ENCODE measurements around the gene NDOR1.

NDOR1 gene

DNA sequence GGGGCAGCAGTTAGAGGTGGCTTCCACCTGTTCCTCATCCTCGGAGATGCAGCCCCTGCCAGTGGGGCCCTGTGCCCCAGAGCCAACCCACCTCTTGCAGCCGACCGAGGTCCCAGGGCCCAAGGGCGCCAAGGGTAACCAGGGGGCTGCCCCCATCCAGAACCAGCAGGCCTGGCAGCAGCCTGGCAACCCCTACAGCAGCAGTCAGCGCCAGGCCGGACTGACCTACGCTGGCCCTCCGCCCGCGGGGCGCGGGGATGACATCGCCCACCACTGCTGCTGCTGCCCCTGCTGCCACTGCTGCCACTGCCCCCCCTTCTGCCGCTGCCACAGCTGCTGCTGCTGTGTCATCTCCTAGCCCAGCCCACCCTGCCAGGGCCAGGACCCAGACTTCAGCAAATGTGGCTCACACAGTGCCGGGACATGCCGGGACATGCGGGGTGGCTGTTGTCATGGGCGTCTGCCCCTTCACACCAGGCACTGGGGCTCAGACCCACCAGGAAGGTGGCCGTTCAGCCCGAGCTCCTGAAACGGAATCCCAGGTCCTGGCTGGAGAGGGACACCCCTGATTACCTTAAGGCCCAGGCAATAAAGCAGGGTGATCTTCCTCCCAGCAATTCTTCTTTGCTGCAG lies 20.3 kb downstream of the NDOR1 start:
- peaks cover 5% of the 10 kb centered on the region for H3K4me1 Mint-ChIP-seq (ENCODE audit: low read depth)
- H3K9me3 Mint-ChIP-seq (ENCODE audit: low read depth), result no peaks in the 10 kb centered on the region
- no peaks in the 10 kb centered on the region for H3K36me3 Mint-ChIP-seq
- peaks cover 2% of the 10 kb centered on the region for H3K27me3 Mint-ChIP-seq
- H3K4me3 Mint-ChIP-seq, result no peak overlapping the region
- H3K27ac Mint-ChIP-seq, result no peak overlapping the region

DNA sequence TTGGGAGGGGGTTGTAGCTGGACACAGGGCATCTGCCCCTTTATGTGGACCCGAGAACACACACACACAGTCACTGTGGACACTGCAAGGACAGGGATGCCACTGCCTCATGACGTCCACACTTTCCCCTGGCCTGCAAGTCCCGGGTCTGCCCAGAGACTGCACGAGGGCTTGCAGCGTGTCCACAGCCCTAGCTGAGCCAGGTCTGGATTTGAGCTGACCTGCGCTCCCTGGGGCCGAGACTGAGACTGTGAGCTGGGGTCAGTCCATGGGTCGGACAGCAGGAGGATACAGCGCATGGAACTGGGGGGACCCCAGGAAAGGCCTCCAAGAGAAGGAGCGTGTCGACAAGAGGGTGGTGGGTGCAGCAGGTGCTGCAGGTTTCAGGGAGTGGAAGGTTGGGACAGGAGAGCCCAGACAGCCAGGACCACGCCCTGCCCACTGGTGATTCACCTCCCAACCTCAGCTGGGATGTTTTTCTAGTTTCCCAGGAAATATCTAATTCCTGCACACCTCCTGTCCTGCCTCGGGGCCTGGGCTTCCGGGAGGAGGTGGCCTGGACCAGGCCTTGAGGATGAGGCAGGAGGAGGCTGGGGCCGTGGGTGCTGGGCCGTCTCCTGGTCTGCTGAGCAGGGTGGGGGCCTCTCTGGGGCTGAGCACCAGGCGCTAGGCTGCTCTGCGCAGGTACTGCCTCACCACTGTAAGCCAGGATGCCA lies 21.0 kb downstream of the NDOR1 start:
- H3K4me3 Mint-ChIP-seq, result no peak overlapping the region
- peaks cover 5% of the 10 kb centered on the region for H3K4me1 Mint-ChIP-seq (ENCODE audit: low read depth)
- no peaks in the 10 kb centered on the region for H3K9me3 Mint-ChIP-seq (ENCODE audit: low read depth)
- peaks cover 2% of the 10 kb centered on the region for H3K27me3 Mint-ChIP-seq
- no peaks in the 10 kb centered on the region for H3K36me3 Mint-ChIP-seq
- H3K27ac Mint-ChIP-seq, result no peak overlapping the region

DNA sequence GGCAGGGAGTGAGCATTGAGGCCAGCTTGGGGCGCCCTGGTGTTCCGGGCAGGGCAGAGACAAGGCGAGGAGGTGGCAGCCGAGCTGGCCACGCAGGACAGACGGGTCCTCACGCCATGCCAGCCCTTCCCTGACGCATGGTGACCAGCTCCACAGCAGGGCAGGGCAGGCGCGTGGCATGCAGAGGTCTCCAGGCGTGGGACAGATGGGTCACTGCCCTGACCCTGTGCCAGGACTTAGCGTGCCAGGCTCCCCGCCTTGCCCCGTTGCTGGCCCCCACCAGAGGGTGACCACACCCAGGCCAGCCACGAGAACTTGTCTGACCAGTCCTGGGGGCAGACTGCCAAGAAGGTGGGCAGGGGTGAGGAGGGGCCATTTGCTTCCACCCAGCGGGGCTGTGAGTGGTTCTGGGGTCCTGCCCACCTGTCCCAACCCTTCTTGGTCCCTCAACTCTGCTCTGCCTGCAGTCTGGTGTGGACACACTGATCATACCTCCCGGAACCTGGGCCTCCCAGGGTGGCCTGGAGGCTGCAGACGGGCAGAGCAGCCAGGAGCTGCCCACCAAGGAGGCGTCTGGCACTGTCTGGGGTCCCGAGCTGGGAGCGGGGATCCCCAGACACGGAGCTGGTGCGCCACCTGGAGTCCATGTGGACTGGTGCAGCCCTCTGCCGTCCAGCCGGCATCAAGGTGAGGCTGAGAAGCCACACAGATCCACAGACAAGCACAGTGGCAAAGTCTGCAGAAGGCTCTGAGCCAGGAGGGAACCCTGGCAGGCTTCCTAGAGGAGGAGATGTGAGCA lies 21.8 kb downstream of the NDOR1 start, which contains the start of gene RNF224:
Gene RNF224 (plus strand): TSS at position 449 of the 799 bp plus-strand sequence. CDS start 834 bp downstream, outside the sequence.
- Mint-ChIP-seq H3K27me3 (peaks cover 2% of the 10 kb centered on the region), H3K4me3 (no peak within 1 kb of the TSS), H3K27ac (no peak within 1 kb of the TSS), H3K36me3 (no peaks in the 10 kb centered on the region), H3K4me1 (ENCODE audit: low read depth) (peaks cover 5% of the 10 kb centered on the region), H3K9me3 (ENCODE audit: low read depth) (no peaks in the 10 kb centered on the region)

DNA sequence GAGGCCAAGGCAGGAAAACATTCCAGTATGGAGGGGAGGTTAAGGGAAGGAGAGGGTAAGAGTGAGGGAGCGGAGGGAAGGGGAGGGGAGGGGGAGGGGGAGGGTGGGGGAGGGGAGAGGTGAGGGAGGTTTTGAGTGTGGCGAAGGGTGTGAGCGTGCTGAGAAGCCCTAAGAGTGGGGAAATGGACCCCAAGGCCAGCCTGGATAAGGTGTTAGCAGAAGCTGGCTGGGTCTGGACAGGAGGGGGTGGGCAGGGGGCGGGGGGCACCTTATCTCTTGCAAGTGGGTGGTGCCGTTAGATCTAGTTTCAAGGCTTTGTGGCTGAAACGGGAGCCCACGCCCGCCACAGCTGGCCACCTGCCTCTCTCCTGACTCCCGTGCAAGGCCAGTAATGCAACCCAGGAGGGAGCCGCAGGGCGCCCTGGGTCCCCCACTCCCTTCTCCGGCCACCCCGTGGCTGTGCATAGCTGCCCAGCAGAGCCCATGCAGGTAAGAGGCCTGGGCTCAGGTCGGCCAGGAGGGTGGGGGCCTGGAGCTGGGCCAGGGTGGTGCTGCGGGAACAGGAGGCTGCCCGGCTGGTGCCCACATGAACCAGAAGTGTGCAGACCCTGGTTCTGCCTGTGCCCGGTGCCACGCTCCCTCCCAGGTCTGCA lies 22.5 kb downstream of the NDOR1 start:
- no peaks in the 10 kb centered on the region for H3K36me3 Mint-ChIP-seq
- peaks cover 2% of the 10 kb centered on the region for H3K27me3 Mint-ChIP-seq
- H3K9me3 Mint-ChIP-seq (ENCODE audit: low read depth), result no peaks in the 10 kb centered on the region
- peaks cover 5% of the 10 kb centered on the region for H3K4me1 Mint-ChIP-seq (ENCODE audit: low read depth)
- no peak overlapping the region for H3K27ac Mint-ChIP-seq
- H3K4me3 Mint-ChIP-seq, result no peak overlapping the region

DNA sequence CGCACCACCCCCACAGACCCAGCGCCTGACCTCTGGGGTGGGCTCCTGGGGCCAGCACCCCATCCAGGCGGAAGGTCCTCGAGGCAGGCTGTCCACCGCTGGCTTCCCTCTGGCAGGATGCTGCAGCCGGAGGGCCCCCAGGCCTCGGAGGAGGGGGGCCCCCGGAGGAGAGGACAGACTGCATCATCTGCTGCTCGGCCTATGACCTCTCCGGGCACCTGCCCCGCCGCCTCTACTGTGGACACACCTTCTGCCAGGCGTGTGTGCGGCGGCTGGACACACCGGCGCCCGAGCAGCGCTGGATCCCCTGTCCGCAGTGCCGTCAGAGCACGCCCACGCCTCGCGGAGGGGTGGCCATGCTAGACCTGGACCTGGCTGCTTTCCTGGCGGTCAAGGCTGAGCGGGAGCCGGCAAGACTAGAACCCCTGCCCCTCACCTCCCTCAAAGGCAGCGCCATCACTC lies 23.0 kb downstream of the NDOR1 start:
- H3K4me3 Mint-ChIP-seq, result no peak overlapping the region
- H3K27ac Mint-ChIP-seq, result no peak overlapping the region

DNA sequence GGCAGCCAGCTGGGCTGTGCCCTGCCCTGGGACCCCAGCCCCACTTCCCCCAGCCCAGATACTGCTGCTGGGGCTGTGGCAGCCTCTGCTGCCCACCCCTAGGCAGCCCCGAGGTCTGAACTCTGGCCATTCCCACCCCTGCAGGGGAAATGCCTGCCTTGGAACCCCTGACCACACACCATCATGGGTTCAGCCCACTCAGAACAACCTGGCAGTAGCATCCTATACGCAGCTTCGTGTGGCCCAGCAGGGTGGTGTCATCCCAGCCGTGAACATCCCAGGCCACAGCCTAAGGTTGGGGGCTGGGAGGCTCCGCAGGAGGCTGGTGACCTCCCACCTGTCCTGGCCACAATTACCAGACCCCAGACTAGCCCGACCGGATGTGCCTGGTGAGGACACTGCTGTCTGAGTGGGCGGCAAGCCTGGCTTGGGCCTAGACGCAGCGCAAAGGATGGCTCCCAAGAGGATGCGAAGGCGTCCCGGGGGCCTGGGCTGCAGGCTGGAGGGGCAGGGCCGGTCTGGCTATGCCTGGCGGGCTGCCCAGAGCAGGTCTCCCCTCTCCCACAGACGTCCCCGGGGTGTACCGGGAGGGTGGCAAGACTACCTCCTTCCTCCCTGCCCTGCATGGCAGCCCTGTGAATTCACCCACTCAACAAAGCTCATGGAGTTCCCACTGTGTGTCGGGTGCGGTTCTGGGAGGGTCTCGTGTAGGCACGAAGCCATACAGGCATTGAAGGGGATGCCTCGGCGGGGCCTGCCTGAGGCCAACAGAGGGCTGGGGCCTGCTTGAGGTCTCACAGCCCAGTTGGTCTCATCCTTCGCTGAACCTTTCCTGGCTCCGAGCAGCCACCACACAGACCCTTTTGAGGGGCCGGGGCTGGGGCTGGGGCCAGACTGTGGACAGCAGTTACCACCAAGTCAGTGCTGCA lies 23.7 kb downstream of the NDOR1 start:
- no peak overlapping the region for H3K27ac Mint-ChIP-seq
- H3K9me3 Mint-ChIP-seq (ENCODE audit: low read depth), result no peaks in the 10 kb centered on the region
- H3K4me1 Mint-ChIP-seq (ENCODE audit: low read depth), result peaks cover 3% of the 10 kb centered on the region
- no peaks in the 10 kb centered on the region for H3K36me3 Mint-ChIP-seq
- peaks cover 2% of the 10 kb centered on the region for H3K27me3 Mint-ChIP-seq
- H3K4me3 Mint-ChIP-seq, result no peak overlapping the region

More for the DNA sequence above, 23.0 kb downstream of the NDOR1 start:
- Mint-ChIP-seq H3K4me1 (ENCODE audit: low read depth) (peaks cover 5% of the 10 kb centered on the region), H3K36me3 (no peaks in the 10 kb centered on the region), H3K9me3 (ENCODE audit: low read depth) (no peaks in the 10 kb centered on the region), H3K27me3 (peaks cover 2% of the 10 kb centered on the region)

DNA sequence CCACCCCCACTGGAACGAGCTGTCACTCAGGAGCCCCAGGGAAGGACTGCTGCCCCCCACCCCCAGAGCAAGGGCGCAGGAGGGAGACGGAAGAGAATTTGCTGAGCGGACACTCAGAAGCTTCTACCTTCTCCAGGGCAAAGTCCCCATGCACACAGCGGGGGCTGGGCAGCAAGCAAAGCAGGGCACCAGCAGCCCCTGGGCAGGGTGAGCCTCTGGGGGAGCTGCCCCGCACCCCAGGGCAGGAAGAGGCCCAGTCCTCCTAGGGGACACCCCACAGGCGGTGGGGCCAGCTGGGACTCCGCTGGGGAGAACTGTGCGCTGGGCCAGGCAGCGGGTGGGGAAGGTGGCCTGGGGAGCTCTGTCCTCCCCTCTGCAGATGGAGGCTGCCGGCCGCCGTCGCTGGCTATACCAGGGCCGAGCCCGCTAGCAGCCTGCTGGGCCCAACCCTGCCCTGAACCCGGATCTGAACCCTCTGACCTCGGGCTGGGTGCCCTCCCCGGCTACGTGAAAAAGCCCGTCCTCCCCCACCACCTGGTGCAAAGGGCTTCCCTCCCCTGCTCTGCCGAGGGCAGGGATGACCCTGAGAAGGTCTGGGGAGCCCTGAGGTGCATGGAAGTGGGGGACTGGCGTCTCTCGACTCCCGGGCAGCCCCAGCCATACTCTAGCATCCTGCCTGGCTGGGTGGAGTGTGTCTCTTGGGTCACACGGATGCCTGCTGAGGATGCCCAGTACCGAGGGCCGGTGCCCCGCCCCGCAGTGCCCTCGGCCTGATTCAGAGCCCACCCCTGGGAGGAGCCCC lies 24.6 kb downstream of the NDOR1 start:
- H3K4me1 Mint-ChIP-seq (ENCODE audit: low read depth), result peaks cover 3% of the 10 kb centered on the region
- no peak overlapping the region for H3K4me3 Mint-ChIP-seq
- no peaks in the 10 kb centered on the region for H3K9me3 Mint-ChIP-seq (ENCODE audit: low read depth)
- no peaks in the 10 kb centered on the region for H3K36me3 Mint-ChIP-seq
- peaks cover 2% of the 10 kb centered on the region for H3K27me3 Mint-ChIP-seq
- H3K27ac Mint-ChIP-seq, result no peak overlapping the region

DNA sequence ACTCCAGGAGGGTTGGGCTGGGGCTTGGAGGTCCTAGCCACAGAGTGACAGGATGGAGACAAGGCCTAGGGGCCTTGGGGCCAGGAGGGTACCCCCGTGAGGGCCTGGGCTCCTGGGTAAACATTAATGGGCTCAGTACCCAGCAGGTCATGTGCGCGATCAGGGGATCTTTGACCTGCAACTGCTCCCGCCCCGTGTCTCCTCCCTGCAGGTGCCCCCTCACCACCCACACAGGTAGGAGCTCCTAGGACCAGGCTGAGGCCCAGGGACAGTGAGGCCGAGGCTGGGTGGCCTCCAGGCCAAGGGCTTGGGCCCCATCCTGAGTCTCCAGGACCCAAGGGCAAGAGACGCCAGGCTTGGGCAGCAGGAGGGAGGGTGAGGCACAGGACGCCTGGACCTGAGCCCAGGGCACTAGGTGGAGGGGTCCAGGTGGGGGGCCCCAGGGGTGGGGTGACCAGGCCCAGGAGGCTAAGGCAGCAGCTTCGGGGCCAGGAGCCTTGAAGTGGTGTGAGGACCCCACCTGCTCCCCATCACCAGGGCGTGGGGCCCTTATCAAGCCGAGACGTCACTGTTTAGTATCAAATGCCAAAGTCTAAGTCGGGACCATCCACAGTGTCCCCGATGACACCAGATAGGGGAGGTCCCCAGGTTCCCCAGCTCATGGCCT lies 25.3 kb downstream of the NDOR1 start, which contains the start of gene SLC34A3:
Gene SLC34A3 (plus strand): TSS at position 197 of the 667 bp plus-strand sequence. CDS start 802 bp downstream, outside the sequence.
- H3K27ac Mint-ChIP-seq, result no peak within 1 kb of the TSS
- peaks cover 2% of the 10 kb centered on the region for H3K27me3 Mint-ChIP-seq
- H3K36me3 Mint-ChIP-seq, result no peaks in the 10 kb centered on the region
- no peak within 1 kb of the TSS for H3K4me3 Mint-ChIP-seq
- H3K9me3 Mint-ChIP-seq (ENCODE audit: low read depth), result no peaks in the 10 kb centered on the region
- peaks cover 3% of the 10 kb centered on the region for H3K4me1 Mint-ChIP-seq (ENCODE audit: low read depth)

DNA sequence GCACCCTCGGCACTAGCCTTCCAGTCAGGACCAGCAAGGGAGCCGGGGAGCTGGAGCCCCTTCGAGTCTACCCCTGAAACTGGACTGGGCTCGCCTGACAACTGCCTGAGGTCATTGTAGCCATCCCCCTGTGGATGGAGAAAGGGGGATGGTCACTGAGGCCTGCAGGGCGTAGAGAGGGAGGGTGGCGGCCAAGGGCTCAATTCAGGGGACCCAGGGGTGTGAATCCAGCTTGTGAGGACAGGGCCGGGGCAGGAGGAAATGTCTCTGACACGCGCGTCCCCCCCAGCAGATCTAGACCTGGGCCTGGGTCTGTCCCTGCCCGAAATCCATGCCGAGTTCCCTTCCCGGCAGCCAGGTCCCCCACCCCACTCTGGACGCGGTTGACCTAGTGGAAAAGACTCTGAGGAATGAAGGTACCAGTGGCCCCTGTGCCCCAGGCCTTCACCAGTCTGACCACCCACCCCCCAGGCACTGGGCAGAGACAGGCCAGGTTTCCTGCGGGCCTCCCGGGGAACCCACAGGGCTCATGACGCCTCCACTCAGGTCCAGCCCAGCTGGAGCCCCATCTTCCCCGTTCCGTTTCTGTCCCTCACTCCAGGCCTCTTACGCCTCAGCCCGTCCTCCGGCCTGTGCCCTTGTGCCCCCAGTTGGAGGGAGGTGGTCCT lies 26.0 kb downstream of the NDOR1 start:
- Mint-ChIP-seq H3K27ac (no peak overlapping the region), H3K36me3 (no peaks in the 10 kb centered on the region), H3K9me3 (ENCODE audit: low read depth) (no peaks in the 10 kb centered on the region), H3K27me3 (peaks cover 2% of the 10 kb centered on the region), H3K4me3 (no peak overlapping the region), H3K4me1 (ENCODE audit: low read depth) (peaks cover 3% of the 10 kb centered on the region)

DNA sequence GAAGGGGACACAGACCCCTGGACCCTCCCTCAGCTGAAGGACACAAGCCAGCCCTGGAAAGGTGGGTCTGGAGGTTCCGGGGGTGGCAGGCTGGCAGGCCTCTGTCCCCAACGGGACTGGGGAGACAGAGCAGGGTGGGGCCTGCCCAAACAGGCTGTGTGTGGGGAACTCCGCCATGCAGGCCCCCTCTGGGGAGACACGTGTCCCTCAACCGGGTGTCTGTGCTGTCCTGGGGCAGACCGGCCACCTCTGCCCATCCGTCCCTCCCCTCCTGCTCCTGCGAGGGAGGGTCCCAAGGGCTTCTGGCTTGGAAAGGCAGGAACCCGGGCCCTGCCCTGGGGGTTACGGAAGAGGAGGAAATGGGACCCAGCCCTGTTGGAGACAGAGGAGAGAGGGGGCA lies 26.6 kb downstream of the NDOR1 start:
- H3K36me3 Mint-ChIP-seq, result no peaks in the 10 kb centered on the region
- peaks cover 2% of the 10 kb centered on the region for H3K27me3 Mint-ChIP-seq
- peaks cover 5% of the 10 kb centered on the region for H3K4me1 Mint-ChIP-seq (ENCODE audit: low read depth)
- no peak overlapping the region for H3K27ac Mint-ChIP-seq
- H3K9me3 Mint-ChIP-seq (ENCODE audit: low read depth), result no peaks in the 10 kb centered on the region
- no peak overlapping the region for H3K4me3 Mint-ChIP-seq

DNA sequence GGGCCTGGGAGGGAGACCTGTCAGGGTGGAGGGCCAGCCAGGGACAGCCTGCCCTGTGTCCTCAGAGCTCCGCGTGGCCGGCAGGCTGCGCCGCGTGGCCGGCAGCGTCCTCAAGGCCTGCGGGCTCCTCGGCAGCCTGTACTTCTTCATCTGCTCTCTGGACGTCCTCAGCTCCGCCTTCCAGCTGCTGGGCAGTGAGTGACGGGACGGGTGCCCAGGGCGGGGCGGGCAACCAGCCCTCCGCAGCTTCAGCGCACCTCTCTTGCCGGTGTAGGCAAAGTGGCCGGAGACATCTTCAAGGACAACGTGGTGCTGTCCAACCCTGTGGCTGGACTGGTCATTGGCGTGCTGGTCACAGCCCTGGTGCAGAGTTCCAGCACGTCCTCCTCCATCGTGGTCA lies 27.0 kb downstream of the NDOR1 start:
- H3K4me1 Mint-ChIP-seq (ENCODE audit: low read depth), result peaks cover 4% of the 10 kb centered on the region
- H3K4me3 Mint-ChIP-seq, result no peak overlapping the region
- H3K9me3 Mint-ChIP-seq (ENCODE audit: low read depth), result no peaks in the 10 kb centered on the region
- H3K36me3 Mint-ChIP-seq, result no peaks in the 10 kb centered on the region
- no peak overlapping the region for H3K27ac Mint-ChIP-seq
- H3K27me3 Mint-ChIP-seq, result peaks cover 2% of the 10 kb centered on the region

DNA sequence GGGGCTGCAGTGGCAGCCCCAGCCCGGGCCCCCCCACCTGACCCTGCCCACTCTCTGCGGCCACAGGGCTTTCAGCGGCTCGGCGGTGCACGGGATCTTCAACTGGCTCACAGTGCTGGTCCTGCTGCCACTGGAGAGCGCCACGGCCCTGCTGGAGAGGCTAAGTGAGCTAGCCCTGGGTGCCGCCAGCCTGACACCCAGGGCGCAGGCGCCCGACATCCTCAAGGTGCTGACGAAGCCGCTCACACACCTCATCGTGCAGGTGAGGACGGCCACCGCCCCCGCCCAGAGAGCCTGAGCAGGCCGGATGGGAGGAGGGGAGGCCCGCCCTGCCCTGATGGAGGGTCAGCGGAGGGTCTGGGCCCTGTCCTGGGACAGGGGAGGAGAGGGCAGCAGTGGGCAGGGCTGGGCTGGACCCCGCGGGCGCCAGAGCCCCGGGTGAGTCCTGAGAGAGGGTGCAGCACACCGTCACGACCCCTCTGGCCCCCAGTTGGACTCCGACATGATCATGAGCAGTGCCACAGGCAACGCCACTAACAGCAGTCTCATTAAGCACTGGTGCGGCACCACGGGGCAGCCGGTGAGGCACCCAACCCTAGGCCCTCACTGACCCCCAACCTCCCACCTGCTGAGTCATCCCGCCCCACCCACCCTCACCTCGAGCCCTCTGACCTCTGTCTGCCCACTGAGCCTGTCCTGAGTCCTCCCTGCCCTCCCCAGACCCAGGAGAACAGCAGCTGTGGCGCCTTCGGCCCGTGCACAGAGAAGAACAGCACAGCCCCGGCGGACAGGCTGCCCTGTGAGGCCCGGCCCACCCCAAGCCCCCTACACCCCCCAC lies 27.9 kb downstream of the NDOR1 start:
- H3K4me3 Mint-ChIP-seq, result no peak overlapping the region
- no peaks in the 10 kb centered on the region for H3K27me3 Mint-ChIP-seq
- peaks cover 2% of the 10 kb centered on the region for H3K4me1 Mint-ChIP-seq (ENCODE audit: low read depth)
- H3K36me3 Mint-ChIP-seq, result no peaks in the 10 kb centered on the region
- H3K27ac Mint-ChIP-seq, result no peak overlapping the region
- H3K9me3 Mint-ChIP-seq (ENCODE audit: low read depth), result no peaks in the 10 kb centered on the region
